HepG2 (cell line): ENCODE results near the gene HMBS. TPM values are rescaled to one million over a fixed set of nuclear protein-coding genes. Genes with fewer than 3 reads are reported as not detected.

Experiments used
- AKAP8 ChIP-seq: sonication (generic); formaldehyde crosslinking; IDR thresholded peaks from 2 replicates; pipeline ENCODE4 v1.5.1; 2020; ENCODE audit warnings: mild to moderate bottlenecking, missing genetic modification reagents
- POLR2G ChIP-seq: fragments of 200-400 bp; formaldehyde crosslinking; IDR thresholded peaks from 2 replicates; pipeline ENCODE4 v1.6.1; 2018; ENCODE audit warnings: mild to moderate bottlenecking, low read depth, low read length, moderate library complexity
- ZBTB40 ChIP-seq, 2 experiments: fragments of 450-650 bp in 1 of 2; sonication (generic) in 1 of 2; formaldehyde crosslinking in 1 of 2; IDR thresholded peaks; 2 replicates each; pipeline versions ENCODE4 v1.6.1 to v1.8.0; 2016 to 2022; ENCODE audit warnings: antibody characterized with exemption in 1 of 2, mild to moderate bottlenecking in 1 of 2, missing genetic modification reagents in 1 of 2
- polyA plus RNA-seq, 8 experiments: library from polyadenylated mRNA; depleted of rRNA in 3 of 8; stranded (reverse) in 7 of 8; unstranded in 1 of 8; fragments of >200 nt; fragmentation: Illumina TruSeq in 4 of 8; extraction: Trizol in 4 of 8; gene quantifications; 2 replicates each; pipeline versions ENCODE4 v1.2.1 to v1.2.3, GENCODE V29; 2011 to 2016; ENCODE audit warnings: low read depth in 4 of 8, missing spikeins in 1 of 8, mixed read lengths in 1 of 8; ENCODE audit not compliant: insufficient read depth in 1 of 8
- total RNA-seq, 5 experiments: library from RNA; depleted of rRNA; stranded (reverse); fragments of >200 nt; fragmentation: Illumina TruSeq; extraction: Trizol; gene quantifications; 2 replicates each; pipeline ENCODE4 v1.2.3, GENCODE V29; 2016; ENCODE audit warnings: low read depth in 1 of 5

HMBS gene
- total and polyA plus RNA-seq, 2 of the 13 experiments (the other 11 are each of a cell fraction or from before 2014, with no cell fraction given): 9.4 to 46.9 TPM

- TF ChIP-seq ZBTB40 (IDR thresholded peaks at IDR 0.05) (no peak), ZBTB40 (CRISPR knock-in tag; IDR thresholded peaks at IDR 0.05) (no peak), POLR2G (peak; percentile 44), AKAP8 (CRISPR knock-in tag) (peak; percentile 37; the same call in 1 of the 2 replicates)
Observed at GRCh38 chr11:119091966-119092879, 7.5 kb downstream of the HMBS start (continued).
